ENCODE data around the gene CABP4. TPM values are rescaled to one million over a fixed set of nuclear protein-coding genes. Genes with fewer than 3 reads are reported as not detected.

CABP4 gene
- total RNA-seq, 2 donors from 2014 or later = 3.1 TPM; not detected in 1

DNA sequence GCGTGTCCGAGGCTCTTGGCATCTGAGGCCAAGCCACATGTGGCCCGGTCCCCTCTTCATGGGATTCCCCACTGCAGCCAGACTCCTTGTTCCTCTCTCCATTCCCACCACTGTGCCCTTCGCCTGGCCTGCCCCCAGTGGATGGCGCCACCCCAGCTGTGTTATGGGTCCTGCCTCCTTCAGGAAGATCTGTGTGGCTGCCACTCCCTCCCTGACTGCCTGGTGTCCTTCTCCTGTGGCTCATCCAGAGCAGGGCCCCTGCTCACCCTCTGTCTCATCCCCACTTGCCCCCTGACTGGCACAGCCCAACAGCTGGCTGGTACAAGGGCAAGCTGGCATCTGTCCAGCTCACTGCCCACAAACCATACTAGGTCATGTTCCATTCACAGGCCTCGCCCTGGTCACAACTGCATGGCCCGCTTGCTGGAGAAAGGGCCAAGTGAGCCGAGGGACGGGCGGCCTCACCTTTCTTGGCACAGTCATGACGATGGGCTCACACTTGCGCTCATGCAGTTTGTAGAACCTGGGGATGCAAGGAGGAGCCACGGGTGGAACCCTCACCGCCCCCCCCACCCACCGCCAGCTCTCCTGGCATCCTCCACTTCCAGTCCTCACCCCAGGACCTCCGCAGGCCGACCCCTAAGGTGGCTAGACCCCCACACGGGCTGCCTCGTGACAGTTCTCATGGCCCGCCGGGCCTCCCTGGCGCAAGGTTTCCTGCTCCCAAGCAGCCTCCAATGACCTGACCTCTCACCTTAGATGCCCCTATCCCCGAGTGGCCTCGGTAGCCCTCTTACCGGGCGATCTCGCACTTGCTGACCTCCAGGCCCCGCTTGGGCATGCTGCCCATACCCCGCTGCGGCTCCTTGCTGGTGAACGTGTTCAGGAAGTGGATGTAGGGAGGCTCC is 15.6 kb upstream of the CABP4 start:
- ATAC-seq (no peak), DNase-seq (peak in 2 of 4 donors; percentile 33 to 49)
- 74 to 78% methylated on average over 18 to 31 of the region's 31 CpGs for WGBS, 2 donors
- Histone ChIP-seq H3K9me3 (no peaks in the 10 kb centered on the region), H3K27me3 (no peaks in the 10 kb centered on the region), H3K36me3 (replicated peaks in 1 of 2; ENCODE audit: insufficient read depth in 1 of 2, low read depth in 2 of 2) (no peaks in the 10 kb centered on the region), H3K4me3 (no peak overlapping the region), H3K4me1 (peaks cover 18% of the 10 kb centered on the region), H3K27ac (no peak overlapping the region)
- TF ChIP-seq POLR2A (IDR thresholded peaks at IDR 0.05) = no peak
- TF ChIP-seq, protein P1, sequence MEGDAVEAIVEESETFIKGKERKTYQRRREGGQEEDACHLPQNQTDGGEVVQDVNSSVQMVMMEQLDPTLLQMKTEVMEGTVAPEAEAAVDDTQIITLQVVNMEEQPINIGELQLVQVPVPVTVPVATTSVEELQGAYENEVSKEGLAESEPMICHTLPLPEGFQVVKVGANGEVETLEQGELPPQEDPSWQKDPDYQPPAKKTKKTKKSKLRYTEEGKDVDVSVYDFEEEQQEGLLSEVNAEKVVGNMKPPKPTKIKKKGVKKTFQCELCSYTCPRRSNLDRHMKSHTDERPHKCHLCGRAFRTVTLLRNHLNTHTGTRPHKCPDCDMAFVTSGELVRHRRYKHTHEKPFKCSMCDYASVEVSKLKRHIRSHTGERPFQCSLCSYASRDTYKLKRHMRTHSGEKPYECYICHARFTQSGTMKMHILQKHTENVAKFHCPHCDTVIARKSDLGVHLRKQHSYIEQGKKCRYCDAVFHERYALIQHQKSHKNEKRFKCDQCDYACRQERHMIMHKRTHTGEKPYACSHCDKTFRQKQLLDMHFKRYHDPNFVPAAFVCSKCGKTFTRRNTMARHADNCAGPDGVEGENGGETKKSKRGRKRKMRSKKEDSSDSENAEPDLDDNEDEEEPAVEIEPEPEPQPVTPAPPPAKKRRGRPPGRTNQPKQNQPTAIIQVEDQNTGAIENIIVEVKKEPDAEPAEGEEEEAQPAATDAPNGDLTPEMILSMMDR (IDR thresholded peaks at IDR 0.05) = peak in 1 of 7 experiments; percentile 9
- intact Hi-C loops (cut with DNase I) = no loop called here

DNA sequence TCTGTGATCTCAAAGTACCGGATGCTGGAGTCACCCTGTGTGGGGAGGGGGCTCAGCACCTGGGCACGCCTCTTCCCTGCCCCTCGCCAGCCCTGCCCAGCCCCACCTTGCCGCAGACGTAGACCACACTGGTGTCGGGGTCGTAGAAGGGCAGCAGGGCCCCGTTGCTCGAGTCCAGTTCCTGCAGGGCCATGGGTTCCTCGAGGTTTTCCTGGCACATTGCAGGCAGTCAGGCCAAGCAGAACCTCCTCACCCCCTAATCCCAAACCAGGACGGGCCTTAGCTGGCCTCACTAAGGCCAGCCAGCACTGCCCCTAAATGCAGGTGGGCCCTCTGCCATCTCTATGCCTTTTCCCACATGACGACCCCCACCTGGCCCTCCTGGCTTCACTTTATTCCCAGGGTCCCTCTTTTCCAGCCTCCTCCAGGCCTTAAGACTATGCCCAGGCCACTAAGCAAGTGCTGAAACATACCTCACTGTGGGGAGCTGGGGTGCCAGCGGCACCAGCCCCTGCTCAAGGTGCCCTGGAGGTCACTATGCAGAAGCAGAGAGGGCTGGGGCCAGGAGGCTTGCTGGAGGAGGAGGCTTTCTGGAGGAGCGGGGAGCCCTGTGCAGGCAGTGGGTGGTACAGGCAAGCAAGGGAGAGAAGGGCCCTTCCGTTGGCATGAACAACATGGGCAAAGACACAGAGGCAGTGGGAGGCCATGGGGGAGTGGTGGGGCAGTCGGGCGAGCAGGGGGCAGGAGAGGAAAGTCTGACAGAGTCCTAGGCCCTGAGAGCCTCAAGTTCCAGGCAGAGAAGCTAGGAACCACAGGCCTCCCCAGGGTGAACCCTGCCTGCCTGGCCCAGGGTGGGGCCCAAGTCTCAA is 14.7 kb upstream of the CABP4 start:
- WGBS, 2 donors = 78% methylated on average over 5 to 10 of the region's 17 CpGs
- TF ChIP-seq POLR2A (IDR thresholded peaks at IDR 0.05) = no peak
- TF ChIP-seq, protein P1 (IDR thresholded peaks at IDR 0.05) = no peak
- H3K27me3 ChIP-seq = no peaks in the 10 kb centered on the region
- no peaks in the 10 kb centered on the region for H3K36me3 ChIP-seq (replicated peaks in 1 of 2; ENCODE audit: insufficient read depth in 1 of 2, low read depth in 2 of 2)
- no peak for DNase-seq
- H3K9me3 ChIP-seq = no peaks in the 10 kb centered on the region
- intact Hi-C loops (cut with DNase I) = no loop called here
- H3K4me1 ChIP-seq = peaks cover 21% of the 10 kb centered on the region
- peak overlapping the region in 1 of 4 donors; percentile 24 for H3K27ac ChIP-seq
- no peak for ATAC-seq
- H3K4me3 ChIP-seq = no peak overlapping the region

DNA sequence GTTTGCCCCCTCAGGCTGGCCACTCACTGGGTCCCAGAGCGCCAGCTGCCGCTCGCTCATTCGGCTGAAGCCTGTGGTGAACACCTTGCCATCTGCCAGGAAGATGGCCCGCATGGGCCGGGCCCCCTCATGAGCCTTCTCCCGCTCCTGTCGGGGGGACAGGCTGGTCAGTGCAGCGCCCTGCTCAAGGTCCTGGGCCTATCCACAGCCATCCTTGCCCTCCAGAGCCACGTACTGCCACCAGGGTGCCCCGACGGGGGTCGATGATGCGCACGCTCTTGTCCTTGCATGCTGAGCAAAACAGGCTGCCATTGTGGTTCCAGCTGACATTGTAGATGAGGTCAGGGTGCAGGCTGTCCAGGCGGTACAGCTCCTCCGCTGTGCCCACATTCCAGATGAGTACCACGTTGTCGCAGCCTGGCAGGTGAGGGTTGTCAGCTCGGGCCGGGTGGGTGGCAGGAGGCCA is 14.0 kb upstream of the CABP4 start:
- ATAC-seq (no peak), DNase-seq (no peak)
- Histone ChIP-seq H3K36me3 (replicated peaks in 1 of 2; ENCODE audit: insufficient read depth in 1 of 2, low read depth in 2 of 2) (no peaks in the 10 kb centered on the region), H3K27ac (no peak overlapping the region), H3K4me1 (peaks cover 21% of the 10 kb centered on the region), H3K27me3 (no peaks in the 10 kb centered on the region), H3K4me3 (no peak overlapping the region), H3K9me3 (no peaks in the 10 kb centered on the region)
- intact Hi-C loops (cut with DNase I) = no loop called here
- TF ChIP-seq POLR2A (IDR thresholded peaks at IDR 0.05) = no peak
- TF ChIP-seq, protein P1 (IDR thresholded peaks at IDR 0.05) = no peak
- 85 to 91% methylated on average over 8 to 21 of the region's 21 CpGs for WGBS, 2 donors

DNA sequence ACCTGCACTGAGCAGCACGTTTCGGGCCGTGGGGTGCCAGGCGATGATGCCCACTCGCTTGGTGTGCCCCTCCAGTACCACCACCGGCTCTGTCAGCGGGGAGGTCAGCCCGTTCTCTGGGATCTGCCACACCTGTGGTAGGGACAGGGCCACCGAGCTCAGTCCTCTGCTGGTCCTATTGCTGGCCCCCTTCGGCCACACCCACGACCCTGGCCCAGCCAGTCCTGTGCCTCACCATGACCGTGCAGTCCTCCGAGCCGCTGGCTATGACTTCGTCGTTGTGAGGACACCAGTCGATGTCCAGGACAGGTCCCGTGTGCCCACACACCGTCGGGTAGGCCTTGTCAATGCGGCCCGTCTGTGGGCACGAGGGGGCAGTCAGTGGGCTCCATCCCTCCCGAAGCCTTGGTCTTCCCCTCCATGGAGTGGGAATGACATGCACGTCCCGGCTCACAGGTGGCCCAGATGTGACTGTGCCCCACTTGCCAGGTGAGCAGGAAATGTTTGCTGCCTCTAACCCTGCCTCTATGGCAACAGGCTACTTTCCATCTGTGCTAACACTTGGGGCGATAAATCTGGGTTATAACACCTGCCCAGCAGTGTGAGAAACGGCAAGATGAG is 13.3 kb upstream of the CABP4 start:
- no peaks in the 10 kb centered on the region for H3K36me3 ChIP-seq (replicated peaks in 1 of 2; ENCODE audit: insufficient read depth in 1 of 2, low read depth in 2 of 2)
- H3K27me3 ChIP-seq = no peaks in the 10 kb centered on the region
- no peaks in the 10 kb centered on the region for H3K9me3 ChIP-seq
- H3K27ac ChIP-seq = peak overlapping the region in 1 of 4 donors; percentile 82
- no peak overlapping the region for H3K4me3 ChIP-seq
- TF ChIP-seq, protein P1 (IDR thresholded peaks at IDR 0.05) = no peak
- no peak for TF ChIP-seq POLR2A (IDR thresholded peaks at IDR 0.05)
- intact Hi-C loops (cut with DNase I) = no loop called here
- 85 to 86% methylated on average over 12 to 14 of the region's 28 CpGs for WGBS, 2 donors
- ATAC-seq = no peak
- H3K4me1 ChIP-seq = peaks cover 21% of the 10 kb centered on the region
- DNase-seq = no peak
